Hepatocyte (in vitro differentiated cells): ENCODE measurements around the gene TAS1R3.

Experiments used
- CTCF ChIP-seq: fragments of 200-600 bp; sonication (generic); IDR thresholded peaks from 2 replicates; pipeline ENCODE4 v1.5.1; 2016; ENCODE audit warnings: antibody characterized with exemption, mild to moderate bottlenecking; ENCODE audit not compliant: poor library complexity
- EZH2 ChIP-seq: fragments of 200-600 bp; sonication (generic); IDR thresholded peaks from 2 replicates; pipeline ENCODE4 v1.6.1; 2016; ENCODE audit warnings: antibody characterized with exemption, mild to moderate bottlenecking, borderline replicate concordance

- no peak for TF ChIP-seq CTCF
- no peak for TF ChIP-seq EZH2
These were observed 25.8 kb downstream of the TAS1R3 start for GRCh38 chr1:1356796-1357401.
